Epithelial cell of esophagus (primary cell): Measurements from ENCODE around the gene DCLK3.

Source experiments
- DNase-seq: peaks from one replicate; pipeline ENCODE4 v3.0.0; 2010; ENCODE audit warnings: low read depth
- H3K4me3 ChIP-seq: 2 replicates; pipeline ENCODE4 v1.5.1; 2011; ENCODE audit warnings: mild to moderate bottlenecking, low read length, control low read depth
- TF ChIP-seq, protein P1 (sequence below): IDR thresholded peaks from 2 replicates; pipeline ENCODE4 v1.5.1; 2011; ENCODE audit warnings: low read depth, mild to moderate bottlenecking, low read length, control low read depth, inconsistent platforms; ENCODE audit not compliant: insufficient read depth; ENCODE audit errors: missing control alignments

The DCLK3 gene

DNA sequence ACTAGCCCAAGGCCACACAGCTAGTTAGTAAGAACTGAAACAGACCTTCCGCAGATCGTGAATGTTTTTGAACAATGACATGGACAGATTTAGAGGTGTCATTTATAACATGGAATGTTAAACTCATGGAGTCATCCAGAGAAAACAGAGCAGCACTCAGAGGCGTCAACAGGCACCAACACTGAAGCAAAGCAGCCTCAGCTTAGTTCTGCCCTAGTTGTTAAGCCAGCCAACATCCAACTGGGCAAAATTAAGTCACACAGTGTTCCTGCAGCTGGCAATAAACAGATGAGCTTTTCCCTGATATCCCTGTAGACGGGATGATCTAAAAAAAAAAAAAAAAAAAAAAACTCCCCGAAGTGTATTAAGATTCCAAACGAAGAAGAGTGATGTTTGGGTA, 13.6 kb downstream of the DCLK3 start:
- DNase-seq, result no peak
- H3K4me3 ChIP-seq, result no peak overlapping the region
- TF ChIP-seq, protein P1, sequence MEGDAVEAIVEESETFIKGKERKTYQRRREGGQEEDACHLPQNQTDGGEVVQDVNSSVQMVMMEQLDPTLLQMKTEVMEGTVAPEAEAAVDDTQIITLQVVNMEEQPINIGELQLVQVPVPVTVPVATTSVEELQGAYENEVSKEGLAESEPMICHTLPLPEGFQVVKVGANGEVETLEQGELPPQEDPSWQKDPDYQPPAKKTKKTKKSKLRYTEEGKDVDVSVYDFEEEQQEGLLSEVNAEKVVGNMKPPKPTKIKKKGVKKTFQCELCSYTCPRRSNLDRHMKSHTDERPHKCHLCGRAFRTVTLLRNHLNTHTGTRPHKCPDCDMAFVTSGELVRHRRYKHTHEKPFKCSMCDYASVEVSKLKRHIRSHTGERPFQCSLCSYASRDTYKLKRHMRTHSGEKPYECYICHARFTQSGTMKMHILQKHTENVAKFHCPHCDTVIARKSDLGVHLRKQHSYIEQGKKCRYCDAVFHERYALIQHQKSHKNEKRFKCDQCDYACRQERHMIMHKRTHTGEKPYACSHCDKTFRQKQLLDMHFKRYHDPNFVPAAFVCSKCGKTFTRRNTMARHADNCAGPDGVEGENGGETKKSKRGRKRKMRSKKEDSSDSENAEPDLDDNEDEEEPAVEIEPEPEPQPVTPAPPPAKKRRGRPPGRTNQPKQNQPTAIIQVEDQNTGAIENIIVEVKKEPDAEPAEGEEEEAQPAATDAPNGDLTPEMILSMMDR, result no peak

DNA sequence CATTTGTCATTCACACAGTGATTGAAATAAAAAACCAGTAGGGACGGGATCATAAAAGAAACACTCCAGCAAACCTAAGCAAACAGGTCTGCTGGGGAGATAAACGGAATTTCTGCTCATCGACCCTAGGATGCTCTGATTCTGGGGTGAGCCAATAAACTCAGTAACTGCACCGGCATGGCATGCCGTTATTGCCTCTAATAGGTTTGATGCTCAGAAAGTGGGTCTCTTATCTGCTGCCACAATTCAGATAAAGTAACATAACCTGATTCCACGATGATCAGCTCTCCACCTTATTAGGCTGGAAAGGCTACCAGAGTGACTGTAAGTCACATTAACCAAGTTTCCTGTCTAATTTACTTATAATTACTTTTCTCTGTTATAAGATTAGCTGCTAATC, 19.6 kb downstream of the DCLK3 start:
- H3K4me3 ChIP-seq, result no peak overlapping the region
- DNase-seq, result no peak
- TF ChIP-seq, protein P1, result no peak

GRCh38 chr3:36743826-36744225, 20.5 kb downstream of the DCLK3 start:
- no peak overlapping the region for H3K4me3 ChIP-seq
- no peak for DNase-seq
- TF ChIP-seq, protein P1, result no peak

DNA sequence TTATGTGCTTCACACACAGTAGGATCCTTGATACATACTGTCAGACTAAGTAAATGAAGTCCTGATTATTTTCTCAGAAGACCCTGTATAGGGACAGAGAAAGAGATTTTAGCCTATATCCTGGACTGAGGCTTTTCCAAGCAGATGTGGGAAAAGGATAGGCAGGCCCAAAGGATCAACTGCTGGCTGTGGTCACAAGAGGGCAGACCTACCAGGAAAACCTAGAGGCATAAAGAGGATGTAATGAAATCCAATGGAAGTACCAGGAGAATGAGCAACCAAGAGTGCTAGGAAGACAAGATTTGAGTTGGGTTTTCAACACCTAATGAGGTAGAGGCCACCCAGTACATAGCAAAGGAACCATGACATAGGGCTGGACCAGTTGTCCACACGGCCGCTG, 23.1 kb downstream of the DCLK3 start:
- no peak overlapping the region for H3K4me3 ChIP-seq
- TF ChIP-seq, protein P1, result peak; percentile 48
- DNase-seq, result peak; percentile 23

DNA sequence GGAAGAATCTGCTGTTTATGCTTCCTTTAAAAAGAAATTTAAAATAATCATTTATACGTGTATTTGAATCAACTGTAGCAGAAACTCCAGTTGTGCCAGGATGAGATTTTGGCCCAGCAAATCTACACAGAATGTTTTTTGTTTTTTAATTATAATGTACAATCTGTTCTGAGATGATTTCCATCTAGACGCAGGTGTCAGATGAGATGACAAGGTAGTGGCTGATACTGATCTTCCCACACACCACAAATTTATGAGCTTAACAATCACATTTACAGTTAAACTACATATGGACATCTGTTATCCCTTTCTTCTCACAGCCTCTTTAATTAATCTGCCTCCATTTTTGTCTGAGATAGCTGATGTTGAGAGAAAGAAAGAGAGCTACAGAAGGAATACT, 23.6 kb downstream of the DCLK3 start:
- DNase-seq, result no peak
- TF ChIP-seq, protein P1, result no peak
- no peak overlapping the region for H3K4me3 ChIP-seq

- H3K4me3 ChIP-seq, result no peak overlapping the region
- no peak for DNase-seq
- TF ChIP-seq, protein P1, result no peak
These were observed 25.7 kb downstream of the DCLK3 start for GRCh38 chr3:36738702-36739101.

DNA sequence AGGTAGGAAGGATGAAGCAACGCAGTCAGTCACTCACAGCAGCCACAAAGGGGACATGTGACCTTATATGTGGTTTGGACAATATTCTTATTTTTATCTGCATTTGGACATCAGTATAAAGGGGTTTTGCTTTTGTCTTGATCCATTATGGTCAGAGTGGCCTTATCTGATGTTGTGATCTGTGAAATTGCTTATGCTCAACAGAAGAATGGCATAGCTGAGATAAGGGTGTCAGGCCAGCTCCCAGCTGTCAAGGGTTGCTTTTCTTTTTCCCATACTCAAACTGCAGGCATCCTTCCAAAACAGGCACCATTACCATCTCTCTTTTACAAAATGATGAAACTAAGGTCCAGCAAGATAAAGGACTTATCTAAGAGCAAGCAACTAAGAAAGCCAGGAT, 28.1 kb downstream of the DCLK3 start:
- DNase-seq, result no peak
- TF ChIP-seq, protein P1, result no peak
- H3K4me3 ChIP-seq, result no peak overlapping the region
